NK-92 treated with Interleukin-12 subunit alpha and Interleukin-12 subunit beta, amount 100 ng/mL, for 24 hours (cell line): Measurements from ENCODE around the gene MARCOL.
"Not testable (repeated sequence)": the region's sequence is repeated elsewhere in the genome, so short reads cannot be mapped to it uniquely, and the experiment has no call there.

ENCODE experiments used
- DNase-seq: peaks from one replicate; lab custom pipeline; 2025; lab: John Stamatoyannopoulos, UW

MARCOL gene

DNA sequence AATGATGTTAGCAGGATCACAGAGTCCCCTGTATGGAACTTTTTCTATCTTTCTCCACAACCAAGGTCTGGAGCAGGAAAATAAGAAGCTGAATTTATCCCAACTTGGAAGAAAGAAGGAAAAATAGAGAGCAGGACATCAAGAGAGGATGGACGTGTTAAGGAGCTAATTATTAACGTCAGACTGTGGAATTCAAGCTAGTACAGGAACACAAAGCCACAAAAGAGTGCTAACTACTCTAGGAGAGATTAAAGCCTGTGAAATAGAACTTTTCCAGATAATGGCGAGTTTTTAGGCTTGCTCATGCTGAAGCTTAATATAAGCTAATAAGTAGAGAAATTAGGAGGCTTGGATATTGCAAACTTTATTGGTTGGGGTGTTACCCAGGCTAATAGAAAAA is 29.6 kb downstream of the MARCOL start:
- DNase-seq = no peak

DNA sequence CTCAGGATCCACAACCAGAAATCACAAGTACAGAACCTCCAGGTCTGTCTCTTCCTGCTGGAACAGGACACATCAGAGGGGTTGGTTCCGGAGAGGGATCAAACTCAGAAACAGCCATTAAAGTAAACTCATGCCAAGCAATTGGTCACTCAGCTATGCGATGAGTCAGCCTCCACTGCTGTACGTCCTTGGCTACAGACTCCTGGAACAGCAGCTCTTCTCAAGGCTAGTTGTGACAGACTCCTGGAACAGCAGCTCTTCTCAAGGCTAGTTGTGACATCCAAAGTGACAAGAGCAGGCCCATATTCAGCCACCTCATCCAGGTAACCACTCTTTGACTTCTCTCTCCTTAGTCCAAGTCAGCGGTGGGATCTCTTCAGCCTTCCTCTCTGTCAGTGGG is 30.2 kb downstream of the MARCOL start, which contains the start of gene SPINK13:
Gene SPINK13, plus strand, starts transcription at position 229 of the 400 bp plus-strand sequence. CDS start 1,279 bp downstream, outside the sequence.
- DNase-seq = no peak

DNA sequence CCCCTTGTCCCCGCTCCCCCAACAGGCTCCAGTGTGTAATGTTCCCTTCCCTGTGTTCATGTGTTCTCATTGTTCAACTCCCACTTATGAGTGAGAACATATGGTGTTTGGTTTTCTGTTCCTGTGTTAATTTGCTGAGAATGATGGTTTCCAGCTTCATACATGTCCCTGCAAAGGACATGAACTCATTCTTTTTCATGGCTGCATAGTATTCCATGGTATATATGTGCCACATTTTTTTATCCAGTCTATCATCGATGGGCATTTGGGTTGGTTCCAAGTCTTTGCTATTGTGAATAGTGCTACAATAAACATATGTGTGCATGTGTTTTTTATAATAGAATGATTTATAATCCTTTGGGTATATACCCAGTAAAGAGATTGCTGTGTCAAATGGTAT is 36.8 kb downstream of the MARCOL start:
- not testable (repeated sequence) for DNase-seq

DNA sequence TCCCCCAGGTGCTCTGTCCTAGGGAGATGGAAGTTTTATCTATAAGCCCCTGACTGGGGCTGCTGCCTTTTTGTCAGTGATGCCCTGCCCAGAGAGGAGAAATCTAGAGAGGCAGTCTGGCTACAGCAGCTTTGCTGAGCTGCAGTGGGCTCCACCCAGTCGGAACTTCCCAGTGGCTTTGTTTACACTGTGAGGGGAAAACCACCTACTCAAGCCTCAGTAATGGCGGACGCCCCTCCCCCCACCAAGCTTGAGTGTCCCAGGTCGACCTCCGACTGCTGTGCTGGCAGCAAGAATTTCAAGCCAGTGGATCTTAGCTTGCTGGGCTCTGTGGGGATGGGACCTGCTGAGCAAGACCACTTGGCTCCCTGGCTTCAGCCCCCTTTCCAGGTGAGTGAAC is 42.6 kb downstream of the MARCOL start:
- DNase-seq = not testable (repeated sequence)

DNA sequence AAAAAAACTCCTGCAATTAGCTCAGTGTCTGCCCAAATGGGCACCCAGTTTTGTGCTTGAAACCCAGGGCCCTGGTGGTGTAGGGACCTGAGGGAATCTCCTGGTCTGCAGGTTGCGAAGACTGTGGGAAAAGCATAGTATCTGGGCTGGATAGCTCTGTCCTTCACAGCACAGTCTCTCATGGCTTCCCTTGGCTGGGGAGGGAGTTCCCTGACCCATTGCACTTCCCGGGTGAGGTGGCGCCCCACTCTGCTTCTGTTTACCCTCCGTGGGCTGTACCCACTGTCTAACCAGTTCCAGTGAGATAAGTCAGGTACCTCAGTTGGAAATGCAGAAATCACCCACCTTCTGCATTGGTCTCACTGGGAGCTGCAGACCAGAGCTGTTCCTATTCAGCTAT is 43.0 kb downstream of the MARCOL start:
- DNase-seq = not testable (repeated sequence)

DNA sequence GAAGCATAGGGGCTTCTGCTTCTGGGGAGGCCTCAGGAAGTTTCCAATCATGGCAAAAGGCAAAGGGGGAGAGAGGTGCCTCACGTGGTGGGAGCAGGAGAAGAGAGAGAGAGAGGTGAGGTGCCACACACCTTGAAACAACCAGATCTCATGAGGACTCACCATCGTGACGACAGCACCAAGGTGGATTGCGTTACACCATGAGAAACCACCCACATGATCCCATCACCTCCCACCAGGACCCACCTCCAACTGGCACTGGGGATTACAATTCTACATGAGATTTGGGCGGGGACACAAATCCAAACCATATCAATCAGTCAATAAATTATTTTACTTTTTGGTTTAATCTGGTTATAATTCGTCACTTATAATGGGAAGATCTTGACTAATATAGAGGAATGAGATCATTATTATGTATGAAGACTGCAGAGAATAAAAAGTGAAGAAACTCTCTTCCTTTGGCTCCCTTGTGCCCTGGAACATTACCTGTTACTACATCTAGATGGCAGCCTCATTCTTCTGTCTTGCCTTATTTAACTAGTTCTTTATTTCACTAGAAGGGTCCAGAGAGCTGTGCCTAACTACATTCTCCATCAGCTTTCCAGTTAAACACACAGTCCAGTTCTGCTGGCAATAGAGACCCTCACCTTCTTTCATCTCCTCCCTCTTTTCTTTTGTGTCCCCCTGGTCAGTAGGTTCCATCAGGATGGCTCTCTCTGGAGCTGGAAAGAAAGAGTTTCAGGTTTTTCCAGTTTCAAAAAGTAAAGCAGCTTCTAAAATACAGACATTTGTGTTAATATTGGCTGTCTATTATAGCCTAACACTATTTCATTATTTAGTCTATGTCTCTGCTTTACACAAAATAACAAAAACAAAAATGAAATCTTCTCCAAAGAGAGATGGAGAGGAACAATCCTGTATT is 52.2 kb downstream of the MARCOL start:
- no peak for DNase-seq
